DOHH2 (cell line): ENCODE data around the gene NUP93.

ENCODE experiments used
- EZH2phosphoT487 ChIP-seq: fragments of 200-600 bp; sonication (generic); IDR thresholded peaks from 2 replicates; pipeline ENCODE4 v1.6.1; 2017; ENCODE audit warnings: borderline replicate concordance, mild to moderate bottlenecking, antibody characterized with exemption, low read length, moderate library complexity, mixed read lengths
- TF ChIP-seq, protein P1 (sequence below): fragments of 200-600 bp; sonication (generic); IDR thresholded peaks from one replicate; pipeline ENCODE4 v1.5.1; 2014; ENCODE audit warnings: antibody characterized with exemption, mild to moderate bottlenecking, low read depth, low read length; ENCODE audit not compliant: poor library complexity, severe bottlenecking

DNA sequence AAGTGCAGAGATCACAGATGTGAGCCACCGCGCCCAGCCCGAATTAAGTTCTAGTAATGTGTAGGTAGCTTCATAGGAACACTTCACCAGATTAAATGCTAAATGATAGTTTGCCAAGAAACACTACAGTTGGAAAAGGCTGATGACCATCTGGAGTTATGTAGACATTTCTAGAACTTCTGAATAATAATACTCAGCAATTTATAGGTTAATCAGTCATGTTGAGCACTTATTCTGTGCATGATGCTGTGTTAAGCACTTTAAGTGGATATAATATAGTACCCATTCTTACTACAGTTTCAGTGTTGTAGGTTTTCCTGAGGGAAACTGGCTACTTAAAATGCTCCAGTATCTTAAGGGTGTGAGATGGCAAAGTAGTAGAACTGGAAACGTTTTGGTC is 45.2 kb downstream of the NUP93 start:
- TF ChIP-seq, protein P1, sequence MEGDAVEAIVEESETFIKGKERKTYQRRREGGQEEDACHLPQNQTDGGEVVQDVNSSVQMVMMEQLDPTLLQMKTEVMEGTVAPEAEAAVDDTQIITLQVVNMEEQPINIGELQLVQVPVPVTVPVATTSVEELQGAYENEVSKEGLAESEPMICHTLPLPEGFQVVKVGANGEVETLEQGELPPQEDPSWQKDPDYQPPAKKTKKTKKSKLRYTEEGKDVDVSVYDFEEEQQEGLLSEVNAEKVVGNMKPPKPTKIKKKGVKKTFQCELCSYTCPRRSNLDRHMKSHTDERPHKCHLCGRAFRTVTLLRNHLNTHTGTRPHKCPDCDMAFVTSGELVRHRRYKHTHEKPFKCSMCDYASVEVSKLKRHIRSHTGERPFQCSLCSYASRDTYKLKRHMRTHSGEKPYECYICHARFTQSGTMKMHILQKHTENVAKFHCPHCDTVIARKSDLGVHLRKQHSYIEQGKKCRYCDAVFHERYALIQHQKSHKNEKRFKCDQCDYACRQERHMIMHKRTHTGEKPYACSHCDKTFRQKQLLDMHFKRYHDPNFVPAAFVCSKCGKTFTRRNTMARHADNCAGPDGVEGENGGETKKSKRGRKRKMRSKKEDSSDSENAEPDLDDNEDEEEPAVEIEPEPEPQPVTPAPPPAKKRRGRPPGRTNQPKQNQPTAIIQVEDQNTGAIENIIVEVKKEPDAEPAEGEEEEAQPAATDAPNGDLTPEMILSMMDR, result no peak
- no peak for TF ChIP-seq EZH2phosphoT487
